A673 (cell line): ENCODE data around the gene DVL1.
"Not testable (repeated sequence)": the region's sequence is repeated elsewhere in the genome, so short reads cannot be mapped to it uniquely, and the experiment has no call there.

Experiments used
- CTCF ChIP-seq: fragments of 300-800, 200-600 bp; sonication (generic); conservative IDR thresholded peaks from 2 replicates; pipeline ENCODE4 v1.5.1; 2017; ENCODE audit warnings: low read depth, mild to moderate bottlenecking, antibody characterized with exemption, low read length, moderate library complexity, mixed read lengths
- EZH2 ChIP-seq: fragments of 200-600 bp; sonication (generic); IDR thresholded peaks from 2 replicates; pipeline ENCODE4 v1.6.1; 2017; ENCODE audit warnings: borderline replicate concordance, low read depth, mild to moderate bottlenecking, mixed read lengths, antibody characterized with exemption, low read length; ENCODE audit not compliant: poor library complexity, severe bottlenecking

DNA sequence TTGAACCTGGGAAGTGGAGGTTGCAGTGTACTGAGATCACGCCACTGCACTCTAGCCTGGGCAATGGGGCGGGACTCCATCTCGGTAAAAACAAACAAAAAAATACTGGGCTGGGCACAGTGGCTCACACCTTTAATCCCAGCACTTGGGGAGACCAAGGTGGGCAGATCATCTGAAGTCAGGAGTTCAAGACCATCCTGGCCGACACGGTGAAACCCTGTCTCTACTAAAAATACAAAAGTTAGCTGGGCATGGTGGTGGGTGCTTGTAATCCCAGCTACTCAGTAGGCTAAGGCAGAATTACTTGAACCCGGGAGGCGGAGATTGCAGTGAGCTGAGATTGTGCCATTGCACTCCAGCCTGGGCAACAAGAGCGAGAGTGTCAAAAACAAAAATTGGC, 33.0 kb downstream of the DVL1 start:
- not testable (repeated sequence) for TF ChIP-seq EZH2, CTCF
